ENCODE data around the gene S1PR3. TPM values are rescaled to one million over a fixed set of nuclear protein-coding genes. Genes with fewer than 3 reads are reported as not detected.

Gene S1PR3
- polyA plus RNA-seq, 3 donors: 2.4 to 23.7 (median 16.3) TPM

DNA sequence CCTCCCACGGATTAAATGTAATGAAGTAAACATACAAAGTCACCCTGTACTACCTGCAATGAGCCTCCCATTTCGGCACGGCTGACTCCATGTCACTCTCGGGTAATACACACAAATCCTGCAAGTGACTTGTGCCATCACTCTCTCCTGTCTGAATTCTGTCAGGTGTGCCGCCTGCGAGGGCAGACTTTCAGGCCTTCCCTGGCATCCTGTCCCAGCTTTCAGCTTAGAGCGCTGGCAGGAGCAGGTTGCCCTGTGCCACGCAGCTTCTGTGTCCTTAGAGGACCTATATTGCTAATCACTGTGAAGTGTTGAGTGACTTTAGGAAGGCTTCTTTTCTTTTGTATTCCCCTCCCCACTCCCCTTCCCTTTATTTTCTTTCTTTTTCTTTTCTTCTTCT is 25.8 kb upstream of the S1PR3 start:
- WGBS, 3 donors: 64 to 93% (median 93%) methylated on average over 8 of the region's 8 CpGs
- no peak overlapping the region for H3K27ac ChIP-seq (ENCODE audit: low read depth, low read length)

DNA sequence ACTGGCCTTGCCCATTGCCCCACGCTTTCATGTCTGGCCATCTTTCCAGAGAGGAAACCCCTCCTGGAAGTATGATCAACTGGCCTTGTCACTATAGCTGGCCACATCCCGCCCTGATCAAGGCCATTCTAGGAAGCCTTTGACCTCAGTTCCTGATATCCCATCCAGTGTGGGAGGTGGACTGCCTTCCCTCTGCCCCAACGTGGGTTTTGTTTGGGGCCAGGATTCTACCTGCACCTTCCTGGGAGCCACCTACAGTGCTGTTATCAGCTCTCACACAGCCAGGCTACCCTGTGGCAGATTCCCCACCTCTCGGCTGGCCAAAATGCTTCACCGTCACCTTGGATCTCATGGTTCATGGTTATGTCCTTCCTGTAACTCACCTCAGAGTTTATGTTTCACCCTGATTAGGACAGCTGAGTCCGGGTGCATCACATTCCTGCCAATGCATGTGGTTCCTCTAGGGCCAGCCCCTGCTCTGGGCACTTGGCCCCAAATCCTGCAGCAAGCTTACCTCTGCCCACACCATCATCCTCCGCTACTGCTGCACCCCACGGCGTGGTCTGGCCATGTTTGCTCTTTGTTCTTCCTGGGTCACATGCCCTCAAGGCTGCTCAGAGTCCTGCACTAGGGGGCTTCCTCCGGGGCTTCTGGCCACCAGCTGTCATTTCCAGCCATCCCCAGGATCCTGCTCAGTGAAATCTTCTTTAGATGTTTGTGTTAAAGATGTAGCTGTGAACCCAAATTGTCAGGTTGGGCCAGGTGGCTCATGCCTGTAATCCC is 24.2 kb upstream of the S1PR3 start:
- WGBS, 3 donors: 77 to 85% (median 82%) methylated on average over 10 of the region's 10 CpGs

GRCh38 chr9:88968799-88969198 is 22.5 kb upstream of the S1PR3 start:
- no peak overlapping the region for H3K27ac ChIP-seq (ENCODE audit: low read depth, low read length)
- WGBS, 3 donors: 81 to 93% (median 89%) methylated on average over 4 of the region's 4 CpGs

More for the DNA sequence above, 24.2 kb upstream of the S1PR3 start:
- H3K27ac ChIP-seq (ENCODE audit: low read depth, low read length): no peak overlapping the region

DNA sequence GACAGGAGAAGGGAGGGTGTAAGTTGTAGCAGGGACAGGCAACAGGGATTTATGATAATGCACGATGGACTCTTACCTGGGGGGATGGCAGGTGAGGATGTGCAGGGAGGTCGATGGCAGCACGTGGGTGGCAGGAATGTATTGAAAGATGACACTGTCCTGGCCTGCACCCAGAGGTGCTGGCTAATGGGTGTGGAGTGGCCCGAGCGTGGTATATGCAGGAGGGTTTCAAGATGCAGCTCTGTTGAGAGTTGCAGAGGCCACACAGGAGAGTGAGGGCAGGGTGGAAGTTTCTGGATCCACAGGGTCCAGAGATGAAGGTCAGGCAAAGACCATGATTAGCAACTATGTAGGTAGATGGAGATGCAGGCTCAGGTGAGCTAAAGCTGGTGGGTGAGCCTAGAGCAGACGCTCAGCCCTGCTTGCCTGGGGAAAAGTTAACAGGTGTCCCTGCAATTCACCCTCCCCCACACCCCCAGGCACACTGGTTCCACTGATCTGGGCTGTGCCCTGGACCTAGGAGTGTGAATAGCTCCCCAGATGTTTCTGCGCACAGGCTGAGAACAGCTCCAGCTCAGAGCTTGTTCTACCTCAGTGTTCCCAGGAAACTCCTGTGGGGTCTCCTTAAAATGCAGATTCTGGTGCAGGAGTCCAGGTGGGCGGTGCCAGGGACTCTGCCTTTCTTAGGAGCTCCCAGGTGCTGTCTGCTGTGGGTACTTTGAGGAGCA is 21.5 kb upstream of the S1PR3 start:
- no peak overlapping the region for H3K27ac ChIP-seq (ENCODE audit: low read depth, low read length)
- WGBS, 3 donors: 49 to 84% (median 76%) methylated on average over 8 of the region's 8 CpGs

DNA sequence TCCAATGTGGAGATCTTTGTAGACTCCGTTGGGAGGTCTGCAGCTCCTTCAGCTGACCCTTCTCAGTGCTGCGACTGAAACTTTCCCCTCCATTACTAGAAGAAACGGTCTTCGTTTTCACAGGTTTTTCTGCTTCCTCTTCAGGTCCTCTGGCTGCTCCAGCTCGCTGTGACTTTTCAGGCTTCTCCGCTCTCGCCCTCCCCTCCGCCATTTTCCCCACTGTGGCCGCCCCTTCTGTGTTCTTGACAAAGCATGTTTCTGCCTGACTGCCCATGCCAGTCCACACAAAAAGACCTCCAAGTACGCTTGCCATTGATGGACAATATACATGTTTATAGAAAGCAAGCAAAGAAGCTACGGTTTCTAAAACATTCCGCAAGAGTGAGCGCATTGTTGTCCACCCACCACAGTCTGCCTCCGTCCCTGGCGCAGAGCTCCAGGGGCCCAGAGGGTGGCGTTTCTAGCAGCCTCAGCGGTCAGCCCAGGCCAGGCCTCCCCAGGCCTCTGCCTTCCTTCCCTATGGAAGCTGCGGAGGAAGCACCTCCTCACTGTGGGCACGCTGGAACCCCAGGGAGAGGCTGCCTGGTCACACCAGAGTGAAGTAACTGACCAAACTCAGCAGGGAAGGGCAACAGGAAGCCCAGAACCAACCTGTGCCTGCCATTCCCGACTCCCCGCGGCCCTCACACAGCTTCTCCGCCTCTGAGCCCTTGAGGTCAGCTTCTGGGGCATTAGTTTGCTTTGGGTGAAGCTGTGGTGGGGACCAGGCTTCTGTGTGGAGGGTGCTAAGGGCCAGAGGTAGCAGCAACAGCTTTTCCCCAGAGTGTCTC is 19.9 kb upstream of the S1PR3 start:
- WGBS, 3 donors: 88 to 90% (median 89%) methylated on average over 23 of the region's 23 CpGs
- H3K27ac ChIP-seq (ENCODE audit: low read depth, low read length): no peak overlapping the region

DNA sequence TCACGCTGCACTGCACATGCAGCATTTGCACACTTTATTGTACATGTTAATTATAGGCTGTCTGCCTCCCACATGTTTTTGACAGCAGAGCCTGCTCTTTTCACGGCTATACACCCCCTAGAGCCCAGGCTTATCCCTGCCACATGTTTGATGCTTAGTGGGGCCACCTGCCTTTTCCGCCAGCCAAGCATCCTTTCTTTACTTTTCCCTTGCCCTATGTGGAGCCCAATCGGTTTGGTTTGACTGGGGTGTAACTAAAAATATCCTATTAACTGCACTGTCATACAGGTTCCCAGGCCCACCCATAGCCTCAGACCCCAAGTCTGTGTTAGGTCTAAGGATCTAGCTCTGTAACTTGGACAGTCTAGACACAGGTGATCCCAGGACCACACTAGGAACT is 18.9 kb upstream of the S1PR3 start:
- H3K27ac ChIP-seq (ENCODE audit: low read depth, low read length): no peak overlapping the region
- 91 to 95% (median 92%) methylated on average over 4 of the region's 4 CpGs for WGBS, 3 donors

- no peak overlapping the region for H3K27ac ChIP-seq (ENCODE audit: low read depth, low read length)
- WGBS, 3 donors: 93 to 96% (median 95%) methylated on average over 12 of the region's 12 CpGs
These were observed 17.8 kb upstream of the S1PR3 start for GRCh38 chr9:88973281-88974045.

DNA sequence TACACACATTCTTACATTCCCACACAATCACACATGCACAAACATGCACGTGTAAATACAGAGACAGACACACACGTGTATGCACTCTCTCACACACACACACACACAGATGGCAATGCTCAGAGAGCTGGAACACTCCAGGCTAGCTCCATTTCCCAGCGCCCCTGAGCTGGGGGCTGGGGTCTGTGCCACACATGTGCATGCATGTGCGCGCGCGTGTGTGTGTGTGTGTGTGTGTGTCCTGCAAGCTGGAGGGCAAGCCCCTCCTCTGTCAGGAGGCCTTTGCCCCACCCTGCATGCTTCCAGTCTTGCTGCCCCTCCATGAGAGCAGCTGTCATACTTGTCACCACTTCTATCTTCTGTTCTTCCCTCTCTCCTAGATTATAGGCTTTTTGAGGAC is 16.6 kb upstream of the S1PR3 start:
- WGBS, 3 donors: 72 to 88% (median 82%) methylated on average over 7 of the region's 7 CpGs
- no peak overlapping the region for H3K27ac ChIP-seq (ENCODE audit: low read depth, low read length)

DNA sequence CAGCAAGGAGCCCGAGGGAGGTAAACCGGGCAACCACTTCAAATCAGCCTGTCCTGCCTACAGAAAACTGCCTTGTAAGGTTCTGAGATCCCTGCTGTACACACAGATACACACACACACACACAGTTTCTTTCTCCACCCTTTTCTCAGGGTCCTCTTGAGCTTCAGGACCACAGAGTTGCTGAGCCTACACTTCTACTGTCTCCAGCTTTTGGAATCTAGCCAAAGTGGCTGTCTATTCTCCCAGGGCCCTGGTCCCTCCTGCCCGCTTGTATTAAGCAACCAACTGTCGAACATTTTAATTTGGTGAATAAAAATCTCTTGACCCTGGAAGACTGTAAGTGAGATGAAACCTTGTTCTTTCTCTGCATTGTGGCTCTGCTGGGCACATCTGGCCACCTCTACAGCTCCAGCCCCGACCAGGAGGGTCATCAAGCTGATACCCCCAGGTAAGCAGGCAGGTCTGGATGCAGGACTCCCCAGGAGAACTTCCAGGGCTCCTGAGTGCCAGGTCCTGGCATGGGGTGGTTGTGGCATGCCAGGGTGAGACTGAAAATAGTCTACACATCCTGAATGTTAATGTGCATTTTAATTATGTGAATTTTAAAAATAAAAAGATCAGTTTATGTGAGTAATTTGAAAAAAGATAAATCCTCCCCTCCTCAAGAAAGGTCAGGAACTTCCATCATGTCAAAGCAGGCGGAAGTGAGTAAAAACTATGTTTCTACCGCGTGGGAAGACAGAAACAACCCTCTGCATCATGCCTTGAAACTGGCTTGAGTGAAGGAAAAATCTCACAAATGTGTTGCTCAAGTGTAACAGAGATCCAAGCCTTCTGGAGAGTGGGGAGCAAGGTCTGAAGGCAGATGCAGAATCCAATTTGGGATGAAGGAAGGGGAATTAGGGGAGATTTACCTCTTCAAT is 15.0 kb upstream of the S1PR3 start:
- no peak overlapping the region for H3K27ac ChIP-seq (ENCODE audit: low read depth, low read length)
- 62 to 75% (median 66%) methylated on average over 8 of the region's 8 CpGs for WGBS, 3 donors

- no peak overlapping the region for H3K27ac ChIP-seq (ENCODE audit: low read depth, low read length)
- 91 to 93% (median 93%) methylated on average over 5 of the region's 5 CpGs for WGBS, 3 donors
These were observed 14.4 kb upstream of the S1PR3 start for GRCh38 chr9:88976890-88977257.

DNA sequence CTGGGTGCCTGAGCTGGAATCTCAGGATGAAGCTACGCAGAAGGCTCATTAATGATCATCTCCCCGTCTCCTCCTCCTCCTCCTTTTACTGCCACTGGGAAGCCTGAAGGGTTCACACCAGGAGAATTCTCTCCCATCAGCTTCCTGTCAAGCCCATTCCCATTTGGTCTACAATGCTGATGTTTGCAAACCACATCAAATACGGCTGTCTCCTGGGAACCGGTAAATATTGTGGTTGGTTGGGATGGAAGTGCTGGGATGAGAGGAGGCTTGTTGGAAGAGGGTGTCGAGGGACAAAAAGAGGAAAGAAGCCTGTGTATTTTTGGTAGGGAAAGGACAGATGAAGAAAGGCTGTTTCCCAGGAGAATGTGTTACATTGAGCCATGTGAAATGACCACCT is 13.2 kb upstream of the S1PR3 start:
- WGBS, 3 donors: 66 to 79% (median 69%) methylated on average over 5 of the region's 5 CpGs
- no peak overlapping the region for H3K27ac ChIP-seq (ENCODE audit: low read depth, low read length)

- no peak overlapping the region for H3K27ac ChIP-seq (ENCODE audit: low read depth, low read length)
- WGBS, 3 donors: 58 to 79% (median 72%) methylated on average over 2 of the region's 2 CpGs
These were observed 12.2 kb upstream of the S1PR3 start for GRCh38 chr9:88979021-88979420.

GRCh38 chr9:88979791-88980190 is 11.5 kb upstream of the S1PR3 start:
- no peak overlapping the region for H3K27ac ChIP-seq (ENCODE audit: low read depth, low read length)
- 92 to 97% (median 94%) methylated on average over 2 of the region's 2 CpGs for WGBS, 3 donors

- no peak overlapping the region for H3K27ac ChIP-seq (ENCODE audit: low read depth, low read length)
These were observed 10.5 kb upstream of the S1PR3 start for GRCh38 chr9:88980740-88981203.

GRCh38 chr9:88983865-88984542 is 7.3 kb upstream of the S1PR3 start:
- no peak overlapping the region for H3K27ac ChIP-seq (ENCODE audit: low read depth, low read length)

More at GRCh38 chr9:88980740-88981203, 10.5 kb upstream of the S1PR3 start:
- 64 to 73% (median 67%) methylated on average over 1 of the region's 1 CpG for WGBS, 3 donors

DNA sequence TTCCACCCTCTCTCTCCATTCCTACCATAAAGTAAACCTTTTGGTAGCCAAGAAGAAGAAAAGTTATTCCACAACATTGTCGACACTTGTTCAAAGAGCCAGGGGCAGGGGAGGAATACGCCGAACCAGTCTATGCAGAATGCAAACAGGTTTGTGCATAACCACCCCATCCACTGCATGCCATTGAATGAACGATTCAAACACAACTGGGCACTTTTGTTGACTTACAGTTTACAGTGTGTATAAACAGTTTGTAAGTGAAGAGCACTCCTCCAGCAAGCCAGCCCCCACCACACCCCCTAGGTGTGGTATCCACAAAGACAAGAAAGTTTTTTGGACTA is 6.8 kb upstream of the S1PR3 start:
- H3K27ac ChIP-seq (ENCODE audit: low read depth, low read length): no peak overlapping the region
- 87 to 90% (median 88%) methylated on average over 4 of the region's 4 CpGs for WGBS, 3 donors

More at GRCh38 chr9:88983865-88984542, 7.3 kb upstream of the S1PR3 start:
- WGBS, 3 donors: 68 to 85% (median 82%) methylated on average over 2 of the region's 2 CpGs

DNA sequence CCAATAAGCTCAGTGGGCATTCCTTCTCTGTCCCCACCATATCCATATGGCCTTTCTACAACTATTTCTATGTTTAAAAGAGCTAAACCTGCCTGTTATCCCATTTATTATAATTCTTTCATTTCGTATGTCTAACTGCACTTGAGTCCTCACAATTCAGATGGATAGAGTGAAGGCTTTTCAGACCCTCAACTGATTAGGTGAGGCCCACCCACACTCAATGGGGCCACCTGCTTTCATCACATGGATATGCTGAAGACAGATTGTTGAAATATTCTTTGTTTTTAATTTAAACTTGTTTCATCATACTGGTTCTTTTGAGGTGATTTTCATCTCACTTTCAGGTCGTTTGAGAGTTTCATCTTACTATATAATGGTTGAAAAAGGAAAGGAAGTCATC is 5.7 kb upstream of the S1PR3 start:
- H3K27ac ChIP-seq (ENCODE audit: low read depth, low read length): no peak overlapping the region
- 71 to 87% (median 75%) methylated on average over 2 of the region's 2 CpGs for WGBS, 3 donors

Measured in adipose tissue (tissue), 3 donors.